A172 (cell line): ENCODE data around the gene MOCOS. TPM values are rescaled to one million over a fixed set of nuclear protein-coding genes. Genes with fewer than 3 reads are reported as not detected.
"Not testable (repeated sequence)": the region's sequence is repeated elsewhere in the genome, so short reads cannot be mapped to it uniquely, and the experiment has no call there.

ENCODE experiments used
- DNase-seq: peaks from one replicate; pipeline ENCODE4 v3.0.0-alpha.2; 2015; ENCODE audit warnings: low spot score
- total RNA-seq: library from RNA; depleted of rRNA; stranded (reverse); fragments of >200 nt; shearing (Covaris generic); gene quantifications from 2 replicates; pipeline ENCODE4 v1.2.3, GENCODE V29; 2014; rRNA removed

MOCOS gene
- 3.3 and 3.9 TPM in 2 replicates for total RNA-seq

GRCh38 chr18:36187193-36187825 lies at the start of gene MOCOS:
TSS of gene MOCOS (plus strand) at chr18:36187497. CDS start at chr18:36187540, 43 bp downstream.
- DNase-seq, result peak; percentile 61

- no peak for DNase-seq
Measured at GRCh38 chr18:36139245-36139644, 48.1 kb upstream of the MOCOS start.

GRCh38 chr18:36141576-36141975 lies 45.7 kb upstream of the MOCOS start:
- DNase-seq, result no peak

GRCh38 chr18:36142751-36143150 lies 44.5 kb upstream of the MOCOS start:
- DNase-seq, result no peak

- DNase-seq, result no peak
Measured at GRCh38 chr18:36143391-36143790, 43.9 kb upstream of the MOCOS start.

- no peak for DNase-seq
Measured at GRCh38 chr18:36149514-36150289, 37.6 kb upstream of the MOCOS start.

- DNase-seq, result peak; percentile 25
Measured at GRCh38 chr18:36152781-36153180, 34.5 kb upstream of the MOCOS start.

- peak; percentile 87 for DNase-seq
Measured at GRCh38 chr18:36153203-36153602, 34.1 kb upstream of the MOCOS start.

GRCh38 chr18:36153771-36154170 lies 33.5 kb upstream of the MOCOS start:
- no peak for DNase-seq

GRCh38 chr18:36155851-36156757 lies 31.2 kb upstream of the MOCOS start:
- DNase-seq, result no peak

- DNase-seq, result no peak
Measured at GRCh38 chr18:36157441-36157840, 29.9 kb upstream of the MOCOS start.

GRCh38 chr18:36158266-36158867 lies 28.9 kb upstream of the MOCOS start:
- DNase-seq, result peak; percentile 57

GRCh38 chr18:36160959-36161371 lies 26.3 kb upstream of the MOCOS start:
- no peak for DNase-seq

GRCh38 chr18:36162981-36163380 lies 24.3 kb upstream of the MOCOS start:
- no peak for DNase-seq

- DNase-seq, result no peak
Measured at GRCh38 chr18:36167692-36168218, 19.5 kb upstream of the MOCOS start.

GRCh38 chr18:36168296-36168695 lies 19.0 kb upstream of the MOCOS start:
- not testable (repeated sequence) for DNase-seq

- DNase-seq, result no peak
Measured at GRCh38 chr18:36169938-36170337, 17.4 kb upstream of the MOCOS start.

GRCh38 chr18:36175481-36175880 lies 11.8 kb upstream of the MOCOS start:
- no peak for DNase-seq

GRCh38 chr18:36176177-36176584 lies 11.1 kb upstream of the MOCOS start:
- DNase-seq, result no peak

GRCh38 chr18:36176711-36177110 lies 10.6 kb upstream of the MOCOS start:
- DNase-seq, result peak; percentile 10

GRCh38 chr18:36177913-36178312 lies 9.4 kb upstream of the MOCOS start:
- no peak for DNase-seq
